GM21825 (cell line): ENCODE measurements around the gene AK6.
A peak's percentile ranks its signal among the peaks of the same experiment; 100 is the strongest.
"Not testable (repeated sequence)": the region's sequence is repeated elsewhere in the genome, so short reads cannot be mapped to it uniquely, and the experiment has no call there.

ENCODE experiments used
- ATAC-seq: cut with Tn5 transposase; IDR thresholded peaks from one replicate; pipeline ENCODE4 v1.9.1; 2021; ENCODE audit warnings: mild to moderate bottlenecking, moderate library complexity; ENCODE audit not compliant: unreplicated experiment

AK6 gene

DNA sequence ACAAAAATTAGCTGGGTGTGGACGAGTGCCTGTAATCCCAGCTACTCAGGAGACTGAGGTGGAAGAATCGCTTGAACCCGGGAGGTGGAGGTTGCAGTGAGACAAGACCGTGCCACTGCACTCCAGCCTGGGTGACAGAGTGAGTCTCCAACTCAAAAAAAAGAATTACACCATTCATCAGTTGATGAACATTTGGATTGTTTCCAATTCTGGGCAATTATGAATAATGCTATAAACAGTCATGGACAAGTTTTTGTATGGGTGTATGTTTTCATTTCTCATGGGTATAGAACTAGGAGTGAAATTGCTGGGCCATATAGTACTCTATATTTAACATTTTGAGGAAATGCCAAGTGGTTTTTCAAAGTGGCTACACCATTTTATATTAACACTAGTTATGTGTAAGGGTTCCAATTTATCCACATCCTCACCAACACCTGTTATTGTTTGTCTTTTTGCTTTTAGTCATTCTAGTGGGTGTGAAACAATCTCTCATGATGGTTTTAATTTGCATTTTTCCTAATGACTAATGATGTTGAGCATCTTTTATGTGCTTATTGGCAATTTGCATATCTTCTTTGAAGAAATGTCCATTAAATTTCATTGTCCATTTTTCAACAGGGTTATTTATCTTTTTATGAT, 27.7 kb downstream of the AK6 start:
- no peak for ATAC-seq

GRCh38 chr5:69335341-69335935, 33.9 kb downstream of the AK6 start:
- no peak for ATAC-seq

DNA sequence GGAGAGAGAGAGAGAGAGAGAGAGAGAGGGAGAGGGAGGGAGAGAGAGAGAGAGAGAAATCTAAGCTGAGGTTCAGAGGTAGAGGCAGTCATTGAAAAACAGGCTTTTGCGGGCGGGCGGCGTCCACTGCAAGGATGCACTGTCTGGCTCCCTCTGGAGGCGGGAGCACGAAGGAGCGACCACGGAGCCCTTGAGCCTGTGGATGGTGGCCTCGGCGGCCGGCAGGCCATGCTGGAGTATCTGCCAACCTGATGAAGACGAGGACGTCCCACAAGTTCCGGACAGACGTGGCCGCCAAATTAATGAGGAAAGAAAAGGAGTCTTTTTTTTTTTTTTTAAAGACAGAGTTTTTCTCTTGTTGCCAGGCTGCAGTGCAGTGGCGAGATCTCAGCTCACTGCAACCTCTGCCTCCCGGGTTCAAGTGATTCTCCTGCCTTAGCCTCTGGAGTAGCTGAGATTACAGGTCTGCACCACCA, 34.5 kb downstream of the AK6 start:
- ATAC-seq: peak; percentile 57

DNA sequence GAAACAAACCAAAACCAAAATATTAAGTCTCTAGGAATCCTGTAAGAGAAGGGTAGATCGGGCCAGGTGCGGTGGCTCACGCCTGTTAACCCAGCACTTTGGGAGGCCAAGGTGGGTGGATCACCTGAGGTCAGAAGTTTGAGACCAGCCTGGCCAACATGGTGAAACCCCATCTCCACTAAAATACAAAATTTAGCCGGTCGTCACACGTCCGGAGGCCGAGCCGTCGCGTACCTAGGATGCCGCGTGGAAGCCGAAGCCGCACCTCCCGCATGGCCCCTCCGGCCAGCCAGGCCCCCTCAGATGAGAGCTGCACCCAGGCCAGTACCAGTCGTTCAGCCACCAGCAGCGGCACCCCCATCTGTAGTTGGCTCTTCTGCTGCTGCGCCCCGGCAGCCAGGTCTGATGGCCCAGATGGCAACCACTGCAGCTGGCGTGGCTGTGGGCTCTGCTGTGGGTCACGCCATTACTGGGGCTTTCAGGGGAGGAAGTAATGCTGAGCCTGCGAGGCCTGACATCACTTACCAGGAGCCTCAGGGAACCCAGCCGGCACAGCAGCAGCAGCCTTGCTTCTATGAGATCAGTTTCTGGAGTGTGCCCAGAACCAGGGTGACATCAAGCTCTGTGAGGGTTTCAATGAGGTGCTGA, 35.5 kb downstream of the AK6 start:
- not testable (repeated sequence) for ATAC-seq

DNA sequence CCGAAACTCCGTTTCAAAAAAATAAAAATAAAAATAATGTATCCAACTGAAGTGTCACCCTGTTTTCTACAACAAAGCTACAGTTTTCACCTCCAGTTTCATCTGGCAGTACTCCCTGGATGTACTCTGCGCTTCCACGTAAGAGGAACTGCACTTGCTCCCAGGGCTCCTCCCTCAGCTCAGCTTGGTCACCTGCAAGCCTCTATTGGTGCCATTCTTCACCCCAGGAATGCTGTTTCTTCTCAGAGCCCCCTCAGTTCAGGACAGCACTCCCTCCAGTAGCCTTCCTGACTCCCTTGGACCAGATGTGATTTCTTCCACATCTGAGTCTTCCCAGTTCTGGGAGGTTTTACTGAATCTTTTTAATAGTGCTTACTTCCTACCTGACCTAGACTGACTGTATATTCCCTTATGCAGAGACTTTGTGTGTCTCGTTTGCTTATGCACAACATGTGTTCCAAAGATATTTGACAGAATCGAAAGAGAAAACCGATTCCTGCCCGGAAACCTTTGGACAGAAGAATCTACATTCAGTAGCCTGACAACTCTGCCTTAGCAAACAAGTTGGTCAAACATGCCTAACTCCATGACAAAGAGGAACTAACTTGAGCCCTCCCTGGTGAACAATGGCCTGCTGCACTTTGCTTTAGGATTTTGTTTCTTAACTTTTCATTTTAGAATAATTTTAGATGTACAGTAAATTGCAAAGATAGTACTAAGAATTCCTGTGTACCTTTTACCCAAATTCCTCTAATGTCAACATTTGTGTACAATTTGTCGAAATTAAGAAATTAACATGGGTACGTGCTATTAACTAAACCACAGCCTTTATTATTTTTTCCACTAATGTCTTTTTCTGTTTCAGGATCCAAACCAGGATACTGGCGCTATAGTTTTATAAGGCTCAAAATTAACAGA, 37.5 kb downstream of the AK6 start:
- ATAC-seq: no peak

DNA sequence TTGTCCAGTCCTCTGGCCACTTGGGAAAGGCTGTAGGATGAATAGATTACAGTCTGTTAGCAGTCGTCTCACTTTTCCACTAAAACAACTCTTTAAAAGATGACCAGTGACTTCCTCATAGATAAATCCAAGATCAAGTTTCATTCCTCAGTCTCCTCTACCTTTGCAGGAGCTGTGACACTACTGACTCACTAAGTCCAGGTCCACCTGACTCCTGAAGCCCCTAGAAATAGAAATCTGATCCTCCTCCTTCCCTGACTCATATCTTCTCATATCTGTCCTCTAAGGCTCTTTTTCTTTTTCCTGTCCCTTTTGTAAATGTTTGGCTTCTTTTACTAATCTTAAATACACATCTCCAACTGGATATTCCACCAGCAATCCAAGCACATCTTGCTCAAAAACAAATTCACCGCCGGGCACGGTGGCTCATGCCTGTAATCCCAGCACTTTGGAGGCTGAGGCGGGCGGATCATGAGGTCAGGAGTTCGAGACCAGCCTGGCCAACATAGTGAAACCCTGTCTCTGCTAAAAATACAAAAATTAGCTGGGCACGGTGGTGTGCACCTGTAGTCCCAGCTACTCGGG, 39.3 kb downstream of the AK6 start:
- no peak for ATAC-seq

GRCh38 chr5:69326365-69326764, 43.0 kb downstream of the AK6 start:
- ATAC-seq: no peak

GRCh38 chr5:69317391-69317790, 51.9 kb downstream of the AK6 start:
- ATAC-seq: no peak

DNA sequence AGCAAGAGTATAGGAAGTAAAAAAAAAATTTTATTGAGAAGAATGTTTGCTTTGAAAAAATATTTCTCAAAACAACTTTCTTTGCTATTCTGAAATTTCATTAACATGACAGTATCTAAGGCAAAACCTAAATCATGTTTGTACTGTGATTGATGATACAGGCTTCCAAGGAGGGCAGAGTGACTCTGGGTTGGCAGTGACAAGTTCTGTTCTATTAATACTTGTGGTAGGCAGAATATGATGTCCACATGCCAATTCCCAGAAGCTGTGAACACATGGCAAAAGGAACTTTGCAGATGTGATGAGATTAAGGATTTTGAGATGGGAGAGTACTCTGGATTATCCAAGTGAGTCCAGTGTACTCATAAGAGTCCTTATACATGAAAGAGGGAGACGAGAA, 53.3 kb downstream of the AK6 start:
- ATAC-seq: no peak

DNA sequence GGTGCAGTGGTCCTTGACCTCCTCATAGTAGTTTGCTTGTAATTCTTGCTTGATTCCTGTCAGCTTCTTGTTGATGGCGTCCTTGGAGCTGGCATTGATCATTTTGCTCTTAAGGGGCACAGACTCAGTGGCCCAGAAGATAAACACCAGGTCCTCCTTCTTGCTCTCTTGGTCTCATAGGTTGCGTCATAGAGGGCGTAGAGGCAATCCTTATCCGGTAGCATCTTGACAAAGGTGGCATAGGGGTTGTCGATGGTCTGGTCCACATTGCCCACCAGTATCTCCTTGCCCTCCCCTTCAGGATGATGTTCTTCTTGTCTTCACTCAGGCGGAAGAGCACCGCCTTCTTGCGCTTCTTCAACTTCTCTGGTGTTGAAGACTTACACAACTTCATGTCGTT, 55.9 kb downstream of the AK6 start:
- no peak for ATAC-seq

DNA sequence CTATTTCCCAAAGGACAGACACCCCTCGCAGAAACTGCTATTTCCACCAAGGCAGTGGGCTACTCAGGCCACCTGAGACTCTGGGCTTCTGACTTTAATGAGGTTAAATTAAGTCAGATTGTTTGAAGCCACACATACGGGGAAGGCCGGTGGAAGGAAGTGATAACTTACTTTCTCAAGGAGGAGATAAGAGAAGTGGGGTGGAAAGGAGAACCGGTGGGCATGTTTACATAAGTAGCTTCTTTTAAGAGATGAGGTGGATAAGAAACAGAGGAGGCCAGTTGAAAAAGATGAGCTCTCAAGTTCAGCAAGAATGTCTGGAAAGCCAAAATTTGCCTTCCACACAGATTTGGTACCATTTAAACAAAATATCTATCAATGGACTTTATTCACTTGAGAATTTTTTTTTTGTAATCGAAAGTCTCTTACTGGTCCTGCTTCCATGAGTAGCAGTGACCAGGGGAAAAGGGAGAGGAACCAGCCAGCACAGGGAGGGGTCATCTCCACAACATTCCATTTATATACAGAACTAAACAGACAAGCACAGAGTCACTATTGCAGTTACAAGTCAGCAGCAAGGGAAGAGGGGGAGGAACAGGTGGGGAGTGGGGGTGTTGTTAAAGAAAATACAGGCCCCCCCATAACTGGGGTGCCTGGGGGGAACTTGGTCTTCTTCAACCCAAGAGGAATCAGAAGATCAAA, 56.7 kb downstream of the AK6 start:
- ATAC-seq: no peak

DNA sequence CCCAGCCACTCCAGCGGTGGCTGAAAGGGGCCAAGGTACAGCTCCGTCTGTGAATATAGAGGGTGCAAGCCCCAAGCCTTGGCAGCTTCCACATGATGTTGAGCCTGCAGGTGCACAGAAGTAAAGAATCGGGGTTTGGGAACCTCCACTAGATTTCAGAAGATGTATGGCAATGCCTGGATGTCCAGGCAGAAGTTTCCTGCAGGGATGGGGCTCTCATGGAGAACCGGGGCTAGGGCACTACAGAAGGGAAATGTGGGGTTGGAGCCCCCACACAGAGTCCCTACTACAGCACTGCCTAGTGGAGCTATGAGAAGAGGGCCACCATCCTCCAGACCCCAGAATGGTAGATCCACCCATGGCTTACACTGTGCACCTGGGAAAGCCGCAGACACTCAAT, 59.9 kb downstream of the AK6 start:
- ATAC-seq: no peak

- ATAC-seq: no peak
Observed at GRCh38 chr5:69308046-69308553, 61.2 kb downstream of the AK6 start.

GRCh38 chr5:69305512-69305911, 63.8 kb downstream of the AK6 start:
- no peak for ATAC-seq
